ENCODE data around the gene ORAI2. TPM values are rescaled to one million over a fixed set of nuclear protein-coding genes. Genes with fewer than 3 reads are reported as not detected.

The ORAI2 gene
- total and polyA plus RNA-seq, 2 of the 8 experiments (the other 6 are each of a cell fraction or from before 2014, with no cell fraction given), result 20.7 to 35.2 TPM

- H3K4me1 ChIP-seq (replicated peaks in 1 of 4; ENCODE audit: control insufficient read depth in 3 of 4, insufficient read depth in 4 of 4, low read length in 3 of 4), result no peaks in the 10 kb centered on the region
- H3K79me2 ChIP-seq (ENCODE audit: control insufficient read depth in 1 of 2, insufficient read depth in 2 of 2, low read length in 2 of 2), result no peaks in the 10 kb centered on the region
- no peak overlapping the region for H3K27ac ChIP-seq (ENCODE audit: low read depth, low read length)
- no peak overlapping the region for H3K18ac ChIP-seq (ENCODE audit: extremely low read depth, low read length)
- H3K9ac ChIP-seq (replicated peaks in 1 of 4; ENCODE audit: extremely low read depth in 1 of 4, low read depth in 3 of 4, low read length in 3 of 4), result no peak overlapping the region
- H3K23me2 ChIP-seq (ENCODE audit: low read depth, low read length), result no peaks in the 10 kb centered on the region
- H4K20me1 ChIP-seq (replicated peaks in 1 of 2; ENCODE audit: control insufficient read depth in 1 of 2, insufficient read depth in 2 of 2, low read length in 2 of 2), result peaks cover 0 to 14% of the 10 kb centered on the region in 2 experiments
- no peak overlapping the region for H3K4me3 ChIP-seq (ENCODE audit: extremely low read depth in 1 of 4, insufficient read depth in 2 of 4, low read depth in 3 of 4, low read length in 4 of 4)
- H3K27me3 ChIP-seq (replicated peaks in 1 of 4; ENCODE audit: control insufficient read depth in 3 of 4, extremely low read depth in 1 of 4, insufficient read depth in 3 of 4, low read length in 3 of 4), result no peaks in the 10 kb centered on the region
- H2BK12ac ChIP-seq (ENCODE audit: low read depth, low read length), result no peak overlapping the region
- WGBS, 2 experiments (ENCODE audit: extremely low coverage in 1 of 2, insufficient coverage in 1 of 2, insufficient read length in 1 of 2, insufficient replicate concordance in 2 of 2, low coverage in 1 of 2, low lambda C conversion rate in 2 of 2, missing lambda C conversion rate in 1 of 2), result 94% methylated on average over 12 of the region's 12 CpGs; no CpG with 5 or more reads in 1 of the 2 experiments
- ChIA-PET POLR2A (ENCODE audit: partially characterized antibody) (interaction anchor here (1.4 to 2.7 kb wide), 2 partner anchors 10 to 15 kb away, joined by 3 to 6 read pairs; no protein-coding TSS in a partner anchor), CTCF (ENCODE audit: partially characterized antibody) (interaction anchor here (1.0 to 4.1 kb wide), 5 partner anchors 11 to 95 kb away, joined by 3 to 42 read pairs (median 4); no protein-coding TSS in a partner anchor)
- H4K8ac ChIP-seq (ENCODE audit: extremely low read depth, insufficient read depth, low read length), result no peak overlapping the region; the same call in 1 of the 2 replicates
- FAIRE-seq, result no peak
- peaks cover 3 to 19% (median 7%) of the 10 kb centered on the region in 4 experiments; a peak in 7 of 8 replicates for H3K36me3 ChIP-seq (ENCODE audit: control insufficient read depth in 2 of 4, insufficient read depth in 4 of 4, low read length in 3 of 4)
- no peak overlapping the region for H3K4ac ChIP-seq (replicated peaks; ENCODE audit: insufficient read length, low read depth, low read length)
- no peak overlapping the region for H2BK120ac ChIP-seq (replicated peaks; ENCODE audit: low read depth, low read length)
- no peak overlapping the region for H2AK5ac ChIP-seq (ENCODE audit: low read depth, low read length)
- H3K9me3 ChIP-seq (ENCODE audit: insufficient read depth in 2 of 2, low read depth in 1 of 2, low read length in 1 of 2), result no peaks in the 10 kb centered on the region
- H2BK15ac ChIP-seq (ENCODE audit: low read length), result no peak overlapping the region
- no peak overlapping the region for H2BK5ac ChIP-seq (ENCODE audit: low read depth, low read length)
- H3K4me2 ChIP-seq (ENCODE audit: insufficient read depth in 1 of 2, low read depth in 2 of 2, low read length in 2 of 2), result no peak overlapping the region
- H3K23ac ChIP-seq (ENCODE audit: insufficient read length), result no peak overlapping the region
- no peak overlapping the region for H2BK20ac ChIP-seq (ENCODE audit: low read length)
- H4K5ac ChIP-seq (ENCODE audit: insufficient read length, low read depth, low read length), result no peak overlapping the region
- H4K91ac ChIP-seq (replicated peaks; ENCODE audit: insufficient read length, low read length), result no peak overlapping the region
- no peak for DNase-seq (ENCODE audit: low read depth in 1 of 2, low spot score in 2 of 2)
- no peak overlapping the region for H3K56ac ChIP-seq (replicated peaks; ENCODE audit: insufficient read length, low read depth, low read length)
- no peak overlapping the region for H3K14ac ChIP-seq (ENCODE audit: insufficient read length)
- H3K79me1 ChIP-seq (ENCODE audit: low read depth, low read length), result no peaks in the 10 kb centered on the region; the same call in 1 of the 2 replicates
- no peak overlapping the region for H2AFZ ChIP-seq (ENCODE audit: low read length)
- TF ChIP-seq GABPA (IDR thresholded peaks at IDR 0.05; ENCODE audit: borderline replicate concordance, insufficient read depth, low read length), result no peak
- no peak for TF ChIP-seq CTBP2 (IDR thresholded peaks at IDR 0.05; ENCODE audit: borderline replicate concordance, insufficient read depth, insufficient read length, low read length)
- no peak for TF ChIP-seq BCL11A (IDR thresholded peaks at IDR 0.05; ENCODE audit: low read depth in 2 of 2, low read length in 2 of 2)
- TF ChIP-seq NANOG (IDR thresholded peaks at IDR 0.05; ENCODE audit: insufficient read depth, low read depth, low read length, poor library complexity, severe bottlenecking), result no peak
- TF ChIP-seq CEBPB (IDR thresholded peaks at IDR 0.05; ENCODE audit: low read depth, low read length), result no peak
- no peak for TF ChIP-seq CBX5 (IDR thresholded peaks at IDR 0.05; ENCODE audit: low read depth, low read length)
- no peak for TF ChIP-seq SIN3A (conservative IDR thresholded peaks at IDR 0.05 in 1 of 2, IDR thresholded peaks at IDR 0.05 in 1 of 2; ENCODE audit: low read depth in 1 of 2, low read length in 2 of 2)
- no peak for TF ChIP-seq ATF2 (IDR thresholded peaks at IDR 0.05; ENCODE audit: low read length)
- TF ChIP-seq MAFK (IDR thresholded peaks at IDR 0.05; ENCODE audit: low read depth, low read length), result no peak
- no peak for TF ChIP-seq SP4 (IDR thresholded peaks at IDR 0.05; ENCODE audit: low read length)
Observed at GRCh38 chr7:102415685-102416225, 17.6 kb upstream of the ORAI2 start.
